ENCODE data around the gene POU2F1.

The POU2F1 gene

GRCh38 chr1:167442142-167442848 lies 221.6 kb downstream of the POU2F1 start:
- ATAC-seq (replicated peaks; ENCODE audit: extremely low read depth, poor library complexity, severe bottlenecking) (peak; percentile 83), DNase-seq (ENCODE audit: low spot score in 2 of 2) (peak; percentile 72 to 75)
- Mint-ChIP-seq H3K4me1 (peaks cover 74% of the 10 kb centered on the region), H3K27ac (ENCODE audit: low read depth) (peak overlapping the region; percentile 83), H3K27me3 (no peaks in the 10 kb centered on the region), H3K9me3 (no peaks in the 10 kb centered on the region), H3K4me3 (peak overlapping the region; percentile 27), H3K36me3 (ENCODE audit: insufficient read depth) (peaks cover 35% of the 10 kb centered on the region)

DNA sequence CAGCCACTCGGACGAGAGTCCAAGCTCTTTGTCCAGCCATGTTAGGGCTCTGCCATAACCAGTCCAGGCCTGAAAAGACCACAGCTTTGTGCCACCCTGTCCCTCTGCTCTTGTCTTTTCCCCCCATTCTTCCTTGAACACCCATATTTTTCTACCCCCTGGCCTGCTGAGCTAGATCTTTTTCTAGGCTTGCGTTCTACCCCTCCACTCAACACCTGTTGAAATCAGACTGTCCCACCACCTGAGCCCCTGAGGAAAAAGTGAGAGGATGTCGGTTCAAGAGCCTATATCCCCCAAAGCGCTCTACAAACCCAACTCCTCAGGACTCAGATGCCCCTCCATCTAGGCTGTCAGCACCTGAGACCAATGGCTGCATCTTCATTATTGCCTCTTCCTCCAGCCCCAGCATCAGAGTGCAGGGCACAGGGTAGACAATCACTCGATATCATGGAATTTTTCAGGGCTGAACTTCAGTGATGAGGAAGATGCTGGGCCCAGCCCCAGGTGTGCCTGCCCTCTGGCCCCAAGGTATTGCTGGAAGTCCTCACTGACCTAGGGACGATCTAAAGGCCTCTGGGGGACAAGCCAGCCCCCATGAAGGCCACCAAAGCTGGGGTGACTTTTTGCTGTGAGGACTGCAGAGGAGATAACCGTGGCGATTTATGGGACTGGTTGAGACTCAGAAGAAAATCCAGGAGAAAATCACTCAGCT lies 222.3 kb downstream of the POU2F1 start:
- Mint-ChIP-seq H3K4me3 (peak overlapping the region; percentile 20), H3K27ac (ENCODE audit: low read depth) (peak overlapping the region; percentile 83), H3K4me1 (peaks cover 74% of the 10 kb centered on the region), H3K27me3 (no peaks in the 10 kb centered on the region), H3K36me3 (ENCODE audit: insufficient read depth) (peaks cover 37% of the 10 kb centered on the region), H3K9me3 (no peaks in the 10 kb centered on the region)
- no peak for ATAC-seq (replicated peaks; ENCODE audit: extremely low read depth, poor library complexity, severe bottlenecking)
- DNase-seq (ENCODE audit: low spot score in 2 of 2): peak in 1 of 2 donors; percentile 9

- Mint-ChIP-seq H3K27ac (ENCODE audit: low read depth) (no peak overlapping the region), H3K4me1 (peaks cover 74% of the 10 kb centered on the region), H3K4me3 (no peak overlapping the region), H3K27me3 (no peaks in the 10 kb centered on the region), H3K36me3 (ENCODE audit: insufficient read depth) (peaks cover 33% of the 10 kb centered on the region), H3K9me3 (no peaks in the 10 kb centered on the region)
- DNase-seq (ENCODE audit: low spot score in 2 of 2): no peak
- ATAC-seq (replicated peaks; ENCODE audit: extremely low read depth, poor library complexity, severe bottlenecking): no peak
These were observed 223.1 kb downstream of the POU2F1 start for GRCh38 chr1:167443757-167444156.

DNA sequence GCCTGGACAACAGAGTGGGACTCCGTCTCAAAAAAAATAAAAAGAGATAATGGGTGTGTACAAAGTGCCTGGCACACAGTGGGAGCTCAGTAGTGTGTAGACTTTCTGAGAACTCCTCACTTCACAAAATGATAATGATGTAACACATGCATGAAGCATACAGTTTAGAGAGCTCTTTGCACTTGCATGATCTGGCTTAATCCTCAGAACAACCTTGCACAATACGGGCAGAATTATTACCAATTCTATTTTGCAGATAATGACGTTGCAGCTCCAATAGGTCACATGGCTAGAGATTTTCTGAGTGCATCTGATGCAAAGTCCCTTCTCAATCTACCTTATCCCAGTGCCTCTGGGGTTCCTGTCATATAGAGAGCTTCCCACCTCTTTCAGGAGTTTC lies 226.3 kb downstream of the POU2F1 start:
- Mint-ChIP-seq H3K36me3 (ENCODE audit: insufficient read depth) (peaks cover 28% of the 10 kb centered on the region), H3K4me1 (peaks cover 72% of the 10 kb centered on the region), H3K4me3 (peak overlapping the region; percentile 74), H3K9me3 (no peaks in the 10 kb centered on the region), H3K27me3 (no peaks in the 10 kb centered on the region), H3K27ac (ENCODE audit: low read depth) (peak overlapping the region; percentile 88)
- no peak for ATAC-seq (replicated peaks; ENCODE audit: extremely low read depth, poor library complexity, severe bottlenecking)
- no peak for DNase-seq (ENCODE audit: low spot score in 2 of 2)

- H3K4me1 Mint-ChIP-seq: peaks cover 72% of the 10 kb centered on the region
- DNase-seq (ENCODE audit: low spot score in 2 of 2): peak in 1 of 2 donors; percentile 53
- peaks cover 27% of the 10 kb centered on the region for H3K36me3 Mint-ChIP-seq (ENCODE audit: insufficient read depth)
- peak overlapping the region; percentile 74 for H3K4me3 Mint-ChIP-seq
- ATAC-seq (replicated peaks; ENCODE audit: extremely low read depth, poor library complexity, severe bottlenecking): peak; percentile 76
- H3K27ac Mint-ChIP-seq (ENCODE audit: low read depth): peak overlapping the region; percentile 88
- no peaks in the 10 kb centered on the region for H3K27me3 Mint-ChIP-seq
- no peaks in the 10 kb centered on the region for H3K9me3 Mint-ChIP-seq
These were observed 226.9 kb downstream of the POU2F1 start for GRCh38 chr1:167447521-167448136.

DNA sequence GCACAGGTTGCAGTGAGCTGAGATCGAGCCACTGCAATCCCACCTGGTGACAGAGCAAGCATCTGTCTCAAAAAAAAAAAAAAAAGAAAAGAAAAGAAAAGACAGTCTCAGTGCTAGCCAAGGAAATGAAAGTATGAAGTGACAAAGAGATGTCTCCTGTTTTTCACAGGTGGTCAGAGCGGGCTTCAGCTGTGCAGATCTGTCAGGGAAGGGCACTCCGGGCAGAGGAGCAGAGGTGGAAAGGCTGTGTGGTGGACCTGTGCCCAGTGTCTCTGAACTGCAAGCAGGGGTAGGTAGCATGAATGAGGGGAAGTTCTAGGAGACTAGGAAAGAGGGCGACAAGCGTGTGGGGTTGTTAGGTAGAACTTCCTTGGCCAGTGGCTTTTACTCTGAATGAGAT lies 230.2 kb downstream of the POU2F1 start:
- H3K4me3 Mint-ChIP-seq: peak overlapping the region; percentile 65
- H3K36me3 Mint-ChIP-seq (ENCODE audit: insufficient read depth): peaks cover 29% of the 10 kb centered on the region
- no peaks in the 10 kb centered on the region for H3K27me3 Mint-ChIP-seq
- peak; percentile 17 for ATAC-seq (replicated peaks; ENCODE audit: extremely low read depth, poor library complexity, severe bottlenecking)
- no peaks in the 10 kb centered on the region for H3K9me3 Mint-ChIP-seq
- no peak for DNase-seq (ENCODE audit: low spot score in 2 of 2)
- peaks cover 62% of the 10 kb centered on the region for H3K4me1 Mint-ChIP-seq
- peak overlapping the region; percentile 84 for H3K27ac Mint-ChIP-seq (ENCODE audit: low read depth)

- Mint-ChIP-seq H3K9me3 (no peaks in the 10 kb centered on the region), H3K36me3 (ENCODE audit: insufficient read depth) (peaks cover 30% of the 10 kb centered on the region), H3K4me1 (peaks cover 62% of the 10 kb centered on the region), H3K27me3 (no peaks in the 10 kb centered on the region), H3K27ac (ENCODE audit: low read depth) (peak overlapping the region; percentile 84), H3K4me3 (peak overlapping the region; percentile 24)
- DNase-seq (ENCODE audit: low spot score in 2 of 2) (no peak), ATAC-seq (replicated peaks; ENCODE audit: extremely low read depth, poor library complexity, severe bottlenecking) (no peak)
These were observed 231.8 kb downstream of the POU2F1 start for GRCh38 chr1:167452483-167452882.

GRCh38 chr1:167453123-167453522 lies 232.4 kb downstream of the POU2F1 start:
- no peak for ATAC-seq (replicated peaks; ENCODE audit: extremely low read depth, poor library complexity, severe bottlenecking)
- H3K27ac Mint-ChIP-seq (ENCODE audit: low read depth): peak overlapping the region; percentile 19
- H3K4me1 Mint-ChIP-seq: peaks cover 62% of the 10 kb centered on the region

DNA sequence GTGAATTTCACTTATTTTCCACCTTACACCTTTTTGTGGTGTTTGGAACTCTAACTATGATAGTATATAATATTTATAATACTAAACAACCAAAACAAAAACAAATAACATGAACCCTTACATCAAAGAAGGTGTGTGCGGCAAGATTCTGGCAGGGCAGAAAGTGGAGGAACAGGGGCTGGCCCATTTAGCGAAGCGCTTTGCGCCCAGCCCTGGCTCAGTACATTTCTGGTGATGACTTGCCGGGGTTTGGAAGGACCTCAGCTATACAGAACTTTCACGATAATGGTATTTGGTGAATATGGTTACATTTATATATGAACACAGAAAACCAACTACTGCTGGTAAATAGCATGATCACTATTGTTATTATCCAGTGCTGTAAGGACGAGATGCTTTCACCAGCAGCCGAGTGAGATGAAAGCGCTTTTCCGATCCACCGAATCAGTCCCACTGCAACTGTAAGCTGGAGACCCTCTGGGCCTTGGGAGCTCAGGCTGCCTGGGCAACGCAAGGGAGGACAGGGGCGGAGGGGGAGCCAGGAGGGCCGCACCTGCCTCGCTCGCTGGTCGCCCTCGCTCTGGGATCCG lies 233.7 kb downstream of the POU2F1 start:
- no peak for DNase-seq (ENCODE audit: low spot score in 2 of 2)
- Mint-ChIP-seq H3K36me3 (ENCODE audit: insufficient read depth) (peaks cover 35% of the 10 kb centered on the region), H3K9me3 (no peaks in the 10 kb centered on the region), H3K4me3 (peak overlapping the region; percentile 85), H3K27me3 (no peaks in the 10 kb centered on the region), H3K27ac (ENCODE audit: low read depth) (peak overlapping the region; percentile 92), H3K4me1 (peaks cover 59% of the 10 kb centered on the region)
- no peak for ATAC-seq (replicated peaks; ENCODE audit: extremely low read depth, poor library complexity, severe bottlenecking)

More at GRCh38 chr1:167453123-167453522, 232.4 kb downstream of the POU2F1 start:
- Mint-ChIP-seq H3K27me3 (no peaks in the 10 kb centered on the region), H3K9me3 (no peaks in the 10 kb centered on the region), H3K4me3 (no peak overlapping the region), H3K36me3 (ENCODE audit: insufficient read depth) (peaks cover 29% of the 10 kb centered on the region)
- DNase-seq (ENCODE audit: low spot score in 2 of 2): no peak

DNA sequence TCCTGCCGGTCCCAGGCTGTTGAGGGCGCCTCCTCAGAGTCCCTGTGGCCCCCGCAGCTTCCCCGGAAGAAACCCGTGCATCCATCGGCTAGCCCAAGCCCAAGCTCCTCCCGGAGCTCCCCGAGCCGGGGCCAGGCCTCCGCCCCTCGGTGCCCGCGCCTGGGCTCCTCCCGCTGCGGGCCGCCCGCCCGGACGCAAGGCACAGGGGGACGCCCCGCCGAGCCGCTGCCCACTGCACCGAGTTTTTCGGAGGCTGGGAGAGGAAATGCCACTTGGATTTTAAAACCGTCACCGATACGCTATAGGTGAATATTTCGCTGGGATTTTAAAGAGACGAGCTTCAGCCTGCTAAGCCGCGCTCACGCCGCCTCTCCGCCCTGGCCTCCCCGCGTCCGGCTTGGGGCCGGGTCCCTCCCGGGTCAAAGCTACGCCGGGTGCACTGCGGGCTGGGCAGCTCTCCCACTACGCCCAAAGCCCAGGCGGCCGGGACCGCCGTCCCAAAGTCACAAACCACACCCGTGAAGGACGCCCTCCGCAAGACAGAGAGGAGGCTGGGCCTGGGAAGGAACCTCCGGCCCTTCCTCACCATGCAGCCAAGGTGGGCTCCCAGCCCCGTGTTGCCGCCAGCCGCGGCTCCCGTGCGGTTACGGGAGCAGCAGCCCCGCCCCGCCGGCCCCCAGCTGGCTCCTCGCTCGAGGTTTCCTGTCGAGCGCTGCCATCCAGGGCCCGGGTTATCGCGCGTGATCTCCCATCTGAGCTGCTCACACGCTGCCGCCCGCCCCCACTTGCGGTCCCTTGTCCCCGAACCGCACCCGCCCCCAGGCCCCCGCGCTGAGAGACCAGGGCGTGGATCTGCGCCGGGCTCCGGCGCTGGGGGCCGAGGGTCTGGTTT lies 234.5 kb downstream of the POU2F1 start:
- Mint-ChIP-seq H3K4me1 (peaks cover 59% of the 10 kb centered on the region), H3K27me3 (no peaks in the 10 kb centered on the region), H3K4me3 (peak overlapping the region; percentile 85), H3K9me3 (no peaks in the 10 kb centered on the region), H3K36me3 (ENCODE audit: insufficient read depth) (peaks cover 37% of the 10 kb centered on the region), H3K27ac (ENCODE audit: low read depth) (peak overlapping the region; percentile 92)
- ATAC-seq (replicated peaks; ENCODE audit: extremely low read depth, poor library complexity, severe bottlenecking) (peak; percentile 79), DNase-seq (ENCODE audit: low spot score in 2 of 2) (peak; percentile 70 to 74)

GRCh38 chr1:167455786-167456446 lies 235.2 kb downstream of the POU2F1 start:
- peak; percentile 30 for ATAC-seq (replicated peaks; ENCODE audit: extremely low read depth, poor library complexity, severe bottlenecking)
- Mint-ChIP-seq H3K9me3 (no peaks in the 10 kb centered on the region), H3K27ac (ENCODE audit: low read depth) (peak overlapping the region; percentile 92), H3K4me1 (peaks cover 52% of the 10 kb centered on the region), H3K4me3 (peak overlapping the region; percentile 85), H3K27me3 (no peaks in the 10 kb centered on the region), H3K36me3 (ENCODE audit: insufficient read depth) (peaks cover 35% of the 10 kb centered on the region)
- no peak for DNase-seq (ENCODE audit: low spot score in 2 of 2)
